GM18907 (cell line): ENCODE data around the gene CACNA1C.
"Not testable (repeated sequence)": the region's sequence is repeated elsewhere in the genome, so short reads cannot be mapped to it uniquely, and the experiment has no call there.

Experiments used
- ATAC-seq: cut with Tn5 transposase; IDR thresholded peaks from one replicate; pipeline ENCODE4 v1.9.1; 2021; ENCODE audit warnings: mild to moderate bottlenecking, moderate library complexity; ENCODE audit not compliant: unreplicated experiment

The CACNA1C gene

DNA sequence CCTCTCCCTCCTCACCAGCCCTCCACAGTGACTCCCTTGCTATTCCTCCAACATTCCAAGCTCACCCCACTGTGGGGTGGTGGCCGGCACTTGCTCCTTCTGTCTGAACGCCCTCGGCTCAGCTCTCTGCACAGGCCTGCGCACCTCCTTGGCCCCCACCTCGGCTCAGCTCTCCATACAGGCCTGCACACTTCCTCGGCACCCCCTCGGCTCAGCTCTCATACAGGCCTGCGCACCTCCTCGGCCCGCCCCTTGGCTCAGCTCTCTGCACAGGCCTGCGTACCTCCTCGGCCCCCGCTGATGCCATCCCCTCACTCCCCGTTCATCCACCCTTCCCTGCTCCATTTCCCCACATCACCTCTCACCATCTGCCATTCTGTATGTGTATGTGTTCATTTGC lies 409.3 kb downstream of the CACNA1C start:
- no peak for ATAC-seq

- ATAC-seq, result no peak
Observed at GRCh38 chr12:2463719-2464118, 410.9 kb downstream of the CACNA1C start.

- ATAC-seq, result no peak
Observed at GRCh38 chr12:2465681-2466080, 412.9 kb downstream of the CACNA1C start.

DNA sequence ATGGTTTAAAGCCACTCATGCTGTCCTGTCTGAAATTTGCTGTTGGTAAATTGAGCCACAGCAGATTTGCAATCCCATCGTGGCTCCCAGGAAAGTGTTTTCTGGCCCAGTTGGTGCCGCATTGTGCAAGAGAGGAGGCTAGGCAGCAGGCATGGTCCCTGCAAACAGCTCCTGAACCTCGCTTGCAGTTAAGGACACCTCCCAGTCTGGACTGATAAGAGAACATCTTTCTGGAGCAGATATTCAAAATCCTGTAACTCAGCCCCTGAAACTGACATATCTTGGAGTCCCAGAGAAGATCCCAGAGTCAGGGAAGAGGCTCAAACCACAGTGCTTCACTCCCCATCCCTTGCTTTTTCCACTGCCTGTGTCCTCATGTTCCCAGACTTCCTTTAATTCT lies 413.4 kb downstream of the CACNA1C start:
- ATAC-seq, result no peak

DNA sequence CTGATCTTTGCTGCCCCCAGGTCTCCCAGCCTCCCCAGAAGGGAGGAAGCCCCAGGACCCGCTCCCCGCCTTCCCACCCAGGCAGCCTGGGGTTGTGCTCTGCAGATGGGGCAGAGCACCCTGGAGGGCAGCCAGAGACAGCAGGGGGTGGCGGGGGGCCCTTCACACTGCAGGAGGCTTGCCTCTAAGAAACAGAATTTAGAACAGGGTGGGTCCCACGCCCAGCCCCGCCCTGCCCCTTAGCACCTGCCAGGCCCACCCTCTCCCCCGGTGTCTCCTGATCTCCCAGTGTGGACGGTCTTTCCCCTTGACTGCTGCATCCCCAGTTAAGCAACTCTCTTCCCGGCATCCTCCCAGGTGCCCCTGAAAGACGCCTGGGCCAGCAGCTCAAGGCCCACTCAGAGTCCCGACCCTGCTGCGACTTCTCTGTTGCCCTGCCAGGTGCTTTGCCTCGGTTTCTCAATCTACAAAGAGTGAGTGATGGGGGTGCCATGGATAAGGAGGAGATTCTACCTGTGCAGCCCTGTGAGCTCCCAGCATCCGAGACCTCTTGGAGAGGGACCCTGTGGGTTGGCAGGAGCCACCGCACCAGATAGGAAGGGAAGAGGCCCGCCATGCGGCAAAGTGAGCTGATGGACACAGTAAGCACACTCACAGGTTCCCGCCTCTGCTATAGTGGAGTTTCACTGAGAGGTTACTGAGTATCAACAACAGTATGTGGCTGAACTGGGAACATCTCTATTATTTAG lies 414.8 kb downstream of the CACNA1C start:
- ATAC-seq, result no peak

- no peak for ATAC-seq
Observed at GRCh38 chr12:2475984-2476383, 423.2 kb downstream of the CACNA1C start.

DNA sequence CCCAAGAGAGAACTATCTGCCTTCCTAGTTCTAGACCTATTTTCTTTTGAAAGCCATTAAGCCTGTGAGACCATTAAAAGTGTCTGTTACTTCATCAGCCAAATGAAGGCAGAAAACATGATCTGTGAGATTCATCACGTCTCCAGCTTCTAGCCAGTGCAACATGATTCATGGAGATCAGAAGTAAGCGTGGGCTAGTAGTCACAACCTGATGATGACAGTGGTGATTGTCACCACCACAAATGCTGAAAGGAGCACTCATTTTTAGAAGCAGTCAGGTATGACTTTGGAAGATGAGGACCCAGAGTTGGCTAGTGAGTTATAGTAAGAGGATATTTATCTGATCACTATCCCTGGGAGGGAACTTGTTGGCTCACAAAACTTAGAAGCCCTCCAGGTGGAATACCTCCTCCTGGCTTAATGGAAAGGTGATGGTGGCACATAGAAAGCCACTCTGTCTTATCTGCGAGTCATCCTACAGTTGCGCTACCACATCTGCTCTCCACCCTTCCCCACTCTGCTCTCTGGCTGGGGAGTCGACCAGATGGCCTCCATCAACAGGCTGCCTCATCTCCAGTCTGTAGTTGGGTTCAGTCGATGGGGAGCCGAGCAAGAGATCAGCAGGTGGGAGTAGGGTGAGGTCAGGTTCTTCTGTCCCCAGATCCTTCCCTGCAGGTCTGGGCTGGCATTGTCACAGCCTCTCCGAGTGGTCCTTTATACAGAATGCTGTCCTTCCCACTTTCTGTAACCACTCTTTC lies 424.4 kb downstream of the CACNA1C start:
- ATAC-seq, result no peak

DNA sequence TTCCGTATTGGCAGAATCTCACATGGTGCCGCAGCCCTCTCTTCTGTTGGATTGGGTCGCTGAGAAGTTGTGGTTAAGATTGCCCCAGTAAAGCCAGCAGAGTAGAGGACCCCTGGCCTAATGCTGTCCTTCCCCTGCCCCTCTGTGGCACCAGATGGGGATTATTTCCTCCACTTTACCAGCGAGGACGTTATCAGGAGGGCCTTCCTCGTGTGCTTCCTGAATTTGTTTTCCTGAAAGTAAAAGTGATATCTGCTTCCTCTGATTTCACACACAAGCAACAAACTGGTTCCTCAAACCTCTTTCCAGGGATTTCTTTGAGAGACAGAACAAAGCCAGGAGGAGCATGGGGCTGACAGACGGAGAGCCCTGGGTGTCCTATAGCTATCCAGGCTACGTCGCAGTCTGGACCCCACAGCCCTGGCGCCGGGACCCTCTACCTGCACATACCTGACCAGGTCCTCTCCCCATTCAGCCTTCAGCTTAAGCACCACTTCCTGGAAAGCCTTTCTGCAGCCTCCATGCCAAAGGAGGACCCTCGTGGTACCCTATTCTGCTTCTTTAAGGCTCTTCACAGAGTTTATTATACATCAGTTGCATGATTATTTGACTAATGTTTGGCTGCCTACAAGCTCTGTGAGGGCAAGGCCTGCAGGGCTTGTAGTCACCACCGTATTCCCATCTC lies 427.2 kb downstream of the CACNA1C start:
- ATAC-seq, result no peak

- ATAC-seq, result no peak
Observed at GRCh38 chr12:2481346-2481745, 428.6 kb downstream of the CACNA1C start.

- ATAC-seq, result no peak
Observed at GRCh38 chr12:2481951-2482350, 429.2 kb downstream of the CACNA1C start.

- ATAC-seq, result no peak
Observed at GRCh38 chr12:2482938-2483660, 430.3 kb downstream of the CACNA1C start.

GRCh38 chr12:2483713-2484112 lies 430.9 kb downstream of the CACNA1C start:
- ATAC-seq, result no peak

DNA sequence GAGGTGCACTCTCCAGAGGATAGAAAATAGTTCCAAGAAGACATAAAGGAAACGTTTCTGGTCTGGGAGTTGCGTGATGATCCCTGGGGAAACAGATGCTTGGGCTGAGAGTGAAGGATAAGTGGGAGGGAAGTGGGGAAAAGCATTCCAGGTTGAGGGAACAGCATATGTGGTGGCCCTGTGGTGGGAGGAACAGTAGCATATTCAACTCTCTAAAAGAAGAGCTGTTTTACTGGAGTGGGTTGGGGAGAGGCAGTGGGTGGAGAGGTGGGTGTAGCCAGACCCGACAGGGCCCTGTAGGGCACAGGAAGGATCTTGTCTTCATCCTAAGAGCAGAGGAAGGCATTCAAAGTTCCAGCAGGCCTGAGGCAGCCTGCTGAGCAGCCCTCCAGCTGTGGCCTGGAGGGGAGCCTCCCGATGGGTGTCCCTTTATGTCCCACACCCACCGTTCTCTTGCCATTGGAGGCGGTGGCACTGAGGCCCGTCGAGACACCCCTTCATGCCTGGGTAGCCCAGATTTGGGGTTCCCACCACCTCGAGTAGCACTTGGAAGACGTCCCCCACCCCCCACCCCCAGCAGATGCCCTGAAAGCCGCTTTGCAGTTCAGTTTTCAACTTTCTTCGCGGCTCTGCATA lies 431.5 kb downstream of the CACNA1C start:
- no peak for ATAC-seq

DNA sequence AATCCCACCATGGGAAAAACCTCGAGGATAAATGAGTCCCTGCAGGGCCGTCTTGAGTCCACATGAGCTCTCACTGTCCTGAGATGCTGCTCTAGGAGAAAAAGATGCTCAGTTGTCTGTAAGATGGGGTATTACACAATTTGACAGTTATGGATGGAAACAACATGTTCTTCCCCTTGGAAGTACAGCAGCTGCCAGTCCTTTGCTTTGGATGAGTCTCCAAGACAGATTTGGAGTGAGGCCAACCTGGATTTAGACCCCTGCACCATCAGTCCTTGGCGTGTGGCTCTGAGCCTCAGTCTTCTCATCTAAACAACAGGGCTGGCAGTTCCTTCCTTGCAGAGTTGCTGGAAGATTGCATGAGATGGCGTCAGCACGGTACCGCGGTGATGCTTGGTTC lies 432.9 kb downstream of the CACNA1C start:
- no peak for ATAC-seq

DNA sequence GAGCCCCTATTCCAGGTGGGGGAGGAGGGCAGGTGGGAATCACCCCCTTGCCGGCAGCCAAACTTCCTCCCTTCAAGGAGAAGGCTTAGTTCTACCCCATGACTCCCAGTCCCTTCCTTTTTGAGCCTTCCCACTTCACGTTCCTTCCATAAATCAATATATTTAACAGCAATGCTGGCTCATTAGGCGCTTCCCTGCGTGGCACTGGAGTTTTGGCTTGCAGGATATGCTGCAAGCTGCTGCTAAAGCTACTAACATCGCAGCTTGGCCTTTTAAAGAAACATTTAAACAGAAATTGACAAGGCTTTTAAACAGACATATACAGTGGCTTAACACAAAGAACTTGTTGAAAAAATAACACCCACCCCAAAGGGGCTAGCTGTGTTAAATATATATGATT lies 434.0 kb downstream of the CACNA1C start:
- ATAC-seq, result no peak

DNA sequence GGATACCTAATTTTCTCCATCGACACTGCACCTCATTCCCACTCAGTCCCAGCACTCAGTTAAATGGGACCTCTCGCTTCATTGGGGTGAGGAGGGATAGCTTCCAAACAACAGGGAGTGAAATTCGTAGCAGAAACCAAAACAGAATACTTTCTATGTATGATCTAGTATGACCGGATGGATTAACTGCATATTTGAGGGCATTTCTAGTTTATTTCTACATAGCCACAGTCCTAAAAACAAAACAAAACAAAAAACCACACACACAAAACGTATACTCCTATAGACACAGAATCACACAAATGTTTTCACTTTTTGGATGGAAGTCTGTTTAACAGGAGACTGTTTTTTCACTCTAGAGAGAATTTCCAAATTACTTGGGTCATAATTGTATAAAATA lies 434.5 kb downstream of the CACNA1C start:
- no peak for ATAC-seq

- no peak for ATAC-seq
Observed at GRCh38 chr12:2488131-2488530, 435.3 kb downstream of the CACNA1C start.

DNA sequence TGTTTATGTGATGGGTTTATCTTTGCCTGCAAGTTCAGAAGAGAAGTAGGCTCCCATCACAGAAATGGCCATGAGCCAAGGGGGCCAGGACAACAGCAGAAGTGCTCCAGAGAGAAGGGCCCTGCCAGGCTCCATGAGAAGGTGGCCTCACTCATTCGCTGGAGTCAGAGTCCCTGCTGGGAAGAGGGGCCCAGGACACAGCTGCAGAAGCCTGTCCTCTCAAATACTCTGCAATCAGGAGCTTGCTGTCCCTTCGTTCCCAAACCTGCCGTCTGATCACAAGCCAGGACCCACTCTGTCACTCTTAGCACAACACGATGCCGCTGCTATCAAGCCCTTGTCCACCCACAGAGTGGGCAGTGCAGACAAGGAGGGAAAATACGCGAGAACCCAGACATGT lies 435.8 kb downstream of the CACNA1C start:
- no peak for ATAC-seq

- ATAC-seq, result no peak
Observed at GRCh38 chr12:2489275-2489674, 436.5 kb downstream of the CACNA1C start.

DNA sequence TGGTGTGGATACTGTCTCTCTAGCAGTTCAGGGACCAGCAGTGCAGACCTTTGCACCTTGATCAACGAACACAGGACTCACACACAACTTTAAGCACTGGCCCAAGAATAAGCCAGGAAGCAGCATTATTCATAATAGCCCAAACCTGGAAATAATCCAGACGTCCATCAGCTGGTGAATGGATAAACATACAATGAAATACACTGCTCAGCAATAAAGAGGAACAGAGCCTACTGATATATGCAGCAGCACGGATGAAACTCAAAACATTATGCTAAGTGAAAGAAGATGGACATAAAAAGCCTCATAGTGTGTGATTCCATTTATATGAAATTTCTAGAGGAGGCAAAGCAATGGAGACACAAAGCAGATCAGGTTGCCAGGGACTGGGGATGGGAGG lies 438.0 kb downstream of the CACNA1C start:
- no peak for ATAC-seq

DNA sequence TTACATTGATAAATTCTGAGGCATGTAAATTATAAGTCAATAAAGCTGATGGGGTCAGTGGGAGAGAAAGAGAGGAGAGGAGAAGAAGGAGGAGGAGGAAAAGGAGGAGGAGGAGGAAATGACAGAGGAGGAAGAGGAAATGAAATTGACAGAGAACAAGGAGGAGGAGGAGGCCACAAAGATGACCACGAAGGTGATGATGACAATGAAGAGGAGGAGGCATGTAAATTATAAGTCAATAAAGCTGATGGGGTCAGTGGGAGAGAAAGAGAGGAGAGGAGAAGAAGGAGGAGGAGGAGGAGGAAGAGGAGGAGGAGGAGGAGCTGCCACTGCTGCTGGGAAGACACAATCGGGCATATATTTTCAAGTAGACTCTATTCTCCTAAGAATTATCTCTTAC lies 438.6 kb downstream of the CACNA1C start:
- not testable (repeated sequence) for ATAC-seq
